Measurements from ENCODE around the gene CYSRT1. TPM values are rescaled to one million over a fixed set of nuclear protein-coding genes. Genes with fewer than 3 reads are reported as not detected.

Gene CYSRT1
- total and polyA plus RNA-seq, 8 donors: 0.92 to 47.3 (median 3.4) TPM; not detected in 3

DNA sequence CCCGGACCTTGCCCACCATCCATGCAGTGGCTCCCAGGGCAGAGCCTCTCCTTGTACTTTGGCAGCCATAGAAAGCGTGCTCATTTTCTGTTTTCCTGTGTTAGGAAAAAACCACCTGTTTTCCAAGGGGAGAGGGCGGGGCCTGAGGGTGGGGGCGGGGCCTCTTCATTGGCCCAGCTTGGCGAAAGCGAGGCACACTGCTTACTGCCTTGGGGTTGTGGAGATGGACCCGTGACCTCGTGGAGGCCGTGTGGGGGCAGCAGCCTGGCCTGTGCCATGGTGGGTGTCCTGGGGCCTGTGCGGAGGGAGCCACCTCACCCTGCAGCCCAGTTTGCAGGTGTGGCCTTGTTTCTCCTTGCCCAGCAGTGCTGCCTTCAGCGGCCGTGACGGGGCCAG lies 48.1 kb downstream of the CYSRT1 start:
- H3K9me3 ChIP-seq: no peaks in the 10 kb centered on the region
- WGBS, 5 donors: 48 to 100% (median 68%) methylated on average over 1 to 13 of the region's 13 CpGs
- TF ChIP-seq POLR2A (IDR thresholded peaks at IDR 0.05): no peak
- TF ChIP-seq POLR2AphosphoS5 (IDR thresholded peaks at IDR 0.05): no peak
- TF ChIP-seq, protein P1, sequence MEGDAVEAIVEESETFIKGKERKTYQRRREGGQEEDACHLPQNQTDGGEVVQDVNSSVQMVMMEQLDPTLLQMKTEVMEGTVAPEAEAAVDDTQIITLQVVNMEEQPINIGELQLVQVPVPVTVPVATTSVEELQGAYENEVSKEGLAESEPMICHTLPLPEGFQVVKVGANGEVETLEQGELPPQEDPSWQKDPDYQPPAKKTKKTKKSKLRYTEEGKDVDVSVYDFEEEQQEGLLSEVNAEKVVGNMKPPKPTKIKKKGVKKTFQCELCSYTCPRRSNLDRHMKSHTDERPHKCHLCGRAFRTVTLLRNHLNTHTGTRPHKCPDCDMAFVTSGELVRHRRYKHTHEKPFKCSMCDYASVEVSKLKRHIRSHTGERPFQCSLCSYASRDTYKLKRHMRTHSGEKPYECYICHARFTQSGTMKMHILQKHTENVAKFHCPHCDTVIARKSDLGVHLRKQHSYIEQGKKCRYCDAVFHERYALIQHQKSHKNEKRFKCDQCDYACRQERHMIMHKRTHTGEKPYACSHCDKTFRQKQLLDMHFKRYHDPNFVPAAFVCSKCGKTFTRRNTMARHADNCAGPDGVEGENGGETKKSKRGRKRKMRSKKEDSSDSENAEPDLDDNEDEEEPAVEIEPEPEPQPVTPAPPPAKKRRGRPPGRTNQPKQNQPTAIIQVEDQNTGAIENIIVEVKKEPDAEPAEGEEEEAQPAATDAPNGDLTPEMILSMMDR (IDR thresholded peaks at IDR 0.05): no peak
- TF ChIP-seq EP300 (IDR thresholded peaks at IDR 0.05): no peak
- H3K27ac ChIP-seq: peak overlapping the region; percentile 43 to 95 (median 88)
- intact Hi-C loops (cut with DNase I; ENCODE audit: low total_unique reads): no loop called here
- peaks cover 0 to 20% (median 0%) of the 10 kb centered on the region in 3 donors for H3K27me3 ChIP-seq
- no peak overlapping the region for H3K4me3 ChIP-seq
- H3K4me1 ChIP-seq: peaks cover 64 to 98% (median 95%) of the 10 kb centered on the region in 4 donors
- peaks cover 25 to 48% (median 40%) of the 10 kb centered on the region in 4 donors for H3K36me3 ChIP-seq
- DNase-seq: peak in 1 of 2 donors; percentile 18

GRCh38 chr9:137273611-137274320 lies 48.8 kb downstream of the CYSRT1 start:
- H3K36me3 ChIP-seq: peaks cover 25 to 43% (median 37%) of the 10 kb centered on the region in 4 donors
- 39 to 72% (median 52%) methylated on average over 9 to 15 of the region's 15 CpGs for WGBS, 5 donors
- peaks cover 64 to 98% (median 94%) of the 10 kb centered on the region in 4 donors for H3K4me1 ChIP-seq
- H3K9me3 ChIP-seq: no peaks in the 10 kb centered on the region
- TF ChIP-seq, protein P1 (IDR thresholded peaks at IDR 0.05): no peak
- TF ChIP-seq POLR2AphosphoS5 (IDR thresholded peaks at IDR 0.05) (no peak), POLR2A (IDR thresholded peaks at IDR 0.05) (no peak), EP300 (IDR thresholded peaks at IDR 0.05) (no peak)
- peak overlapping the region; percentile 86 to 95 (median 95) for H3K27ac ChIP-seq
- intact Hi-C loops (cut with DNase I; ENCODE audit: low total_unique reads): no loop called here
- no peak overlapping the region for H3K4me3 ChIP-seq
- peak; percentile 35 to 60 for DNase-seq
- peaks cover 0 to 26% (median 0%) of the 10 kb centered on the region in 3 donors for H3K27me3 ChIP-seq

- Histone ChIP-seq H3K36me3 (peaks cover 31 to 49% (median 47%) of the 10 kb centered on the region in 4 donors), H3K27ac (peak overlapping the region; percentile 88 to 95 (median 95)), H3K9me3 (no peaks in the 10 kb centered on the region), H3K4me3 (peak overlapping the region in 1 of 4 donors; percentile 9), H3K27me3 (peaks cover 0 to 41% (median 0%) of the 10 kb centered on the region in 3 donors), H3K4me1 (peaks cover 56 to 99% (median 92%) of the 10 kb centered on the region in 4 donors)
- TF ChIP-seq POLR2A (IDR thresholded peaks at IDR 0.05): no peak
- TF ChIP-seq EP300 (IDR thresholded peaks at IDR 0.05): no peak
- TF ChIP-seq, protein P1 (IDR thresholded peaks at IDR 0.05): no peak
- no peak for TF ChIP-seq POLR2AphosphoS5 (IDR thresholded peaks at IDR 0.05)
- intact Hi-C loops (cut with DNase I; ENCODE audit: low total_unique reads): no loop called here
- DNase-seq: peak in 1 of 2 donors; percentile 20
- WGBS, 5 donors: 56 to 84% (median 76%) methylated on average over 10 of the region's 10 CpGs
These were observed 50.2 kb downstream of the CYSRT1 start for GRCh38 chr9:137275203-137275587.

Other genes with a start within 250 kb of the CYSRT1 start
Only the 30 nearest of the 32 such genes appear.
- 10 to 100 TPM; 11.9 to 93.6 (median 45.2) TPM for gene PAXX, start 232.8 kb upstream of the CYSRT1 start, total RNA-seq
- 100 to 1,000 TPM; 158 to 206 (median 178) TPM for gene PAXX, start 232.8 kb upstream of the CYSRT1 start, polyA plus RNA-seq
- 1 to 10 TPM in 1 of 5 donors, not detected in 4; 3.3 TPM for gene CLIC3, start 228.6 kb upstream of the CYSRT1 start, total RNA-seq
- 10 to 100 TPM in 2 of 3 donors, 1 to 10 TPM in 1; 4.3 to 70.9 (median 15.2) TPM for gene CLIC3, start 228.6 kb upstream of the CYSRT1 start, polyA plus RNA-seq
- 100 to 1,000 TPM in 1 of 5 donors, 10 to 100 TPM in 3, 1 to 10 TPM in 1; 7.3 to 385 (median 72.8) TPM for gene ABCA2, start 196.9 kb upstream of the CYSRT1 start, total RNA-seq
- gene ABCA2, start 196.9 kb upstream of the CYSRT1 start, polyA plus RNA-seq: 10 to 100 TPM in 2 of 3 donors, 1 to 10 TPM in 1; 9.3 to 25.5 (median 24.4) TPM
- 1 to 10 TPM in 1 of 5 donors, under 1 TPM in 1, not detected in 3; 0.37 to 3.9 TPM for gene FUT7, start 193.1 kb upstream of the CYSRT1 start, total RNA-seq
- gene FUT7, start 193.1 kb upstream of the CYSRT1 start, polyA plus RNA-seq: under 1 TPM in 2 of 3 donors, not detected in 1; 0.23 to 0.50 TPM
- 100 to 1,000 TPM in 4 of 5 donors, 10 to 100 TPM in 1; 20.0 to 276 (median 189) TPM for gene NPDC1, start 179.0 kb upstream of the CYSRT1 start, total RNA-seq
- gene NPDC1, start 179.0 kb upstream of the CYSRT1 start, polyA plus RNA-seq: 100 to 1,000 TPM; 104 to 186 (median 115) TPM
- gene ENTPD2, start 171.1 kb upstream of the CYSRT1 start, total RNA-seq: 10 to 100 TPM in 1 of 5 donors, 1 to 10 TPM in 3, not detected in 1; 2.2 to 11.3 (median 6.7) TPM
- gene ENTPD2, start 171.1 kb upstream of the CYSRT1 start, polyA plus RNA-seq: 1 to 10 TPM; 2.0 to 4.8 (median 2.9) TPM
- 10 to 100 TPM in 1 of 5 donors, 1 to 10 TPM in 3, not detected in 1; 2.9 to 84.9 (median 4.4) TPM for gene SAPCD2, start 154.6 kb upstream of the CYSRT1 start, total RNA-seq
- gene SAPCD2, start 154.6 kb upstream of the CYSRT1 start, polyA plus RNA-seq: 1 to 10 TPM; 1.7 to 5.0 (median 3.8) TPM
- gene UAP1L1, start 147.7 kb upstream of the CYSRT1 start, total RNA-seq: 10 to 100 TPM in 3 of 5 donors, 1 to 10 TPM in 2; 4.6 to 95.6 (median 22.8) TPM
- 1 to 10 TPM; 4.1 to 7.4 (median 6.0) TPM for gene UAP1L1, start 147.7 kb upstream of the CYSRT1 start, polyA plus RNA-seq
- gene MAN1B1, start 138.2 kb upstream of the CYSRT1 start, total RNA-seq: 100 to 1,000 TPM in 1 of 5 donors, 10 to 100 TPM in 3, 1 to 10 TPM in 1; 4.7 to 167 (median 44.6) TPM
- 10 to 100 TPM; 22.8 to 52.6 (median 35.0) TPM for gene MAN1B1, start 138.2 kb upstream of the CYSRT1 start, polyA plus RNA-seq
- 100 to 1,000 TPM in 3 of 5 donors, 10 to 100 TPM in 2; 25.9 to 251 (median 103) TPM for gene DPP7, start 110.4 kb upstream of the CYSRT1 start, total RNA-seq
- gene DPP7, start 110.4 kb upstream of the CYSRT1 start, polyA plus RNA-seq: 100 to 1,000 TPM; 325 to 346 (median 338) TPM
- gene GRIN1, start 86.0 kb upstream of the CYSRT1 start, total RNA-seq: under 1 TPM in 1 of 5 donors, not detected in 4; 0.55 TPM
- under 1 TPM in 2 of 3 donors, not detected in 1; 0.25 to 0.31 TPM for gene GRIN1, start 86.0 kb upstream of the CYSRT1 start, polyA plus RNA-seq
- gene LRRC26, start 55.1 kb upstream of the CYSRT1 start, total RNA-seq: 100 to 1,000 TPM in 1 of 5 donors, 10 to 100 TPM in 1, 1 to 10 TPM in 1, not detected in 2; 2.6 to 440 (median 11.2) TPM
- 1 to 10 TPM in 2 of 3 donors, under 1 TPM in 1; 1.00 to 7.7 (median 3.7) TPM for gene LRRC26, start 55.1 kb upstream of the CYSRT1 start, polyA plus RNA-seq
- not detected for gene TMEM210, start 53.1 kb upstream of the CYSRT1 start, total RNA-seq
- gene TMEM210, start 53.1 kb upstream of the CYSRT1 start, polyA plus RNA-seq: not detected
- gene ANAPC2, start 36.6 kb upstream of the CYSRT1 start, total RNA-seq: 100 to 1,000 TPM in 1 of 5 donors, 10 to 100 TPM in 4; 35.8 to 147 (median 42.9) TPM
- 10 to 100 TPM; 26.1 to 45.0 (median 40.7) TPM for gene ANAPC2, start 36.6 kb upstream of the CYSRT1 start, polyA plus RNA-seq
- 100 to 1,000 TPM in 2 of 5 donors, 10 to 100 TPM in 3; 28.1 to 154 (median 81.4) TPM for gene SSNA1, start 36.5 kb upstream of the CYSRT1 start, total RNA-seq
- gene SSNA1, start 36.5 kb upstream of the CYSRT1 start, polyA plus RNA-seq: 100 to 1,000 TPM; 118 to 146 (median 135) TPM
- 100 to 1,000 TPM in 1 of 5 donors, 10 to 100 TPM in 3, 1 to 10 TPM in 1; 8.8 to 161 (median 25.0) TPM for gene TPRN, start 24.4 kb upstream of the CYSRT1 start, total RNA-seq
- 10 to 100 TPM; 23.5 to 36.9 (median 24.3) TPM for gene TPRN, start 24.4 kb upstream of the CYSRT1 start, polyA plus RNA-seq
- 10 to 100 TPM; 20.6 to 33.5 (median 28.0) TPM for gene TMEM203, start 19.5 kb upstream of the CYSRT1 start, total RNA-seq
- 10 to 100 TPM; 29.3 to 37.0 (median 35.6) TPM for gene TMEM203, start 19.5 kb upstream of the CYSRT1 start, polyA plus RNA-seq
- 100 to 1,000 TPM in 1 of 5 donors, 10 to 100 TPM in 2, 1 to 10 TPM in 1, under 1 TPM in 1; 0.89 to 105 (median 15.5) TPM for gene NDOR1, start 19.5 kb upstream of the CYSRT1 start, total RNA-seq
- gene NDOR1, start 19.5 kb upstream of the CYSRT1 start, polyA plus RNA-seq: 1 to 10 TPM; 4.6 to 9.5 (median 6.4) TPM
- 10 to 100 TPM in 1 of 5 donors, 1 to 10 TPM in 2, under 1 TPM in 1, not detected in 1; 0.45 to 18.7 (median 3.3) TPM for gene RNF208, start 2.9 kb upstream of the CYSRT1 start, total RNA-seq
- gene RNF208, start 2.9 kb upstream of the CYSRT1 start, polyA plus RNA-seq: 10 to 100 TPM; 11.8 to 13.9 (median 13.9) TPM
- not detected for gene RNF224, start 2.3 kb downstream of the CYSRT1 start, total RNA-seq
- 1 to 10 TPM in 1 of 3 donors, not detected in 2; 1.0 TPM for gene RNF224, start 2.3 kb downstream of the CYSRT1 start, polyA plus RNA-seq
- gene SLC34A3, start 5.7 kb downstream of the CYSRT1 start, total RNA-seq: under 1 TPM in 1 of 5 donors, not detected in 4; 0.18 TPM
- under 1 TPM in 1 of 3 donors, not detected in 2; 0.53 TPM for gene SLC34A3, start 5.7 kb downstream of the CYSRT1 start, polyA plus RNA-seq
- gene TUBB4B, start 16.1 kb downstream of the CYSRT1 start, total RNA-seq: 100 to 1,000 TPM in 4 of 5 donors, 10 to 100 TPM in 1; 69.4 to 170 (median 115) TPM
- 100 to 1,000 TPM; 188 to 292 (median 215) TPM for gene TUBB4B, start 16.1 kb downstream of the CYSRT1 start, polyA plus RNA-seq
- not detected for gene STPG3, start 26.1 kb downstream of the CYSRT1 start, total RNA-seq
- not detected for gene STPG3, start 26.1 kb downstream of the CYSRT1 start, polyA plus RNA-seq
- gene NELFB, start 30.2 kb downstream of the CYSRT1 start, total RNA-seq: 100 to 1,000 TPM in 1 of 5 donors, 10 to 100 TPM in 4; 11.2 to 134 (median 44.9) TPM
- gene NELFB, start 30.2 kb downstream of the CYSRT1 start, polyA plus RNA-seq: 10 to 100 TPM; 29.0 to 38.0 (median 34.2) TPM
- 100 to 1,000 TPM in 1 of 5 donors, 10 to 100 TPM in 3, 1 to 10 TPM in 1; 9.9 to 180 (median 29.9) TPM for gene TOR4A, start 52.6 kb downstream of the CYSRT1 start, total RNA-seq
- gene TOR4A, start 52.6 kb downstream of the CYSRT1 start, polyA plus RNA-seq: 1 to 10 TPM; 5.9 to 8.9 (median 6.0) TPM
- gene NRARP, start 77.1 kb downstream of the CYSRT1 start, total RNA-seq: 100 to 1,000 TPM in 1 of 5 donors, 10 to 100 TPM in 2, 1 to 10 TPM in 2; 1.2 to 323 (median 14.6) TPM
- gene NRARP, start 77.1 kb downstream of the CYSRT1 start, polyA plus RNA-seq: 1 to 10 TPM; 1.5 to 2.7 (median 2.0) TPM
- gene EXD3, start 198.0 kb downstream of the CYSRT1 start, total RNA-seq: 100 to 1,000 TPM in 1 of 5 donors, 10 to 100 TPM in 4; 12.9 to 105 (median 28.1) TPM
- 10 to 100 TPM; 17.4 to 27.3 (median 20.7) TPM for gene EXD3, start 198.0 kb downstream of the CYSRT1 start, polyA plus RNA-seq
- 10 to 100 TPM in 2 of 5 donors, 1 to 10 TPM in 3; 3.5 to 43.2 (median 8.3) TPM for gene NOXA1, start 198.2 kb downstream of the CYSRT1 start, total RNA-seq
- 10 to 100 TPM; 14.4 to 20.5 (median 15.1) TPM for gene NOXA1, start 198.2 kb downstream of the CYSRT1 start, polyA plus RNA-seq
- gene ENTPD8, start 216.2 kb downstream of the CYSRT1 start, total RNA-seq: 10 to 100 TPM in 2 of 5 donors, 1 to 10 TPM in 1, under 1 TPM in 2; 0.89 to 37.9 (median 5.9) TPM
- gene ENTPD8, start 216.2 kb downstream of the CYSRT1 start, polyA plus RNA-seq: 10 to 100 TPM in 1 of 3 donors, 1 to 10 TPM in 2; 2.8 to 16.2 (median 7.6) TPM
- 10 to 100 TPM; 11.7 to 84.9 (median 56.6) TPM for gene NSMF, start 234.2 kb downstream of the CYSRT1 start, total RNA-seq
- 10 to 100 TPM; 20.3 to 45.4 (median 28.9) TPM for gene NSMF, start 234.2 kb downstream of the CYSRT1 start, polyA plus RNA-seq